ENCODE measurements around the gene ARRDC1.

- TF ChIP-seq CTCF (IDR thresholded peaks at IDR 0.05) (no peak), POLR2A (IDR thresholded peaks at IDR 0.05) (no peak)
These were observed 627 bp downstream of the ARRDC1 start for GRCh38 chr9:137606005-137606621.
